Measurements from ENCODE around the gene QRICH2.

- TF ChIP-seq, protein P1, sequence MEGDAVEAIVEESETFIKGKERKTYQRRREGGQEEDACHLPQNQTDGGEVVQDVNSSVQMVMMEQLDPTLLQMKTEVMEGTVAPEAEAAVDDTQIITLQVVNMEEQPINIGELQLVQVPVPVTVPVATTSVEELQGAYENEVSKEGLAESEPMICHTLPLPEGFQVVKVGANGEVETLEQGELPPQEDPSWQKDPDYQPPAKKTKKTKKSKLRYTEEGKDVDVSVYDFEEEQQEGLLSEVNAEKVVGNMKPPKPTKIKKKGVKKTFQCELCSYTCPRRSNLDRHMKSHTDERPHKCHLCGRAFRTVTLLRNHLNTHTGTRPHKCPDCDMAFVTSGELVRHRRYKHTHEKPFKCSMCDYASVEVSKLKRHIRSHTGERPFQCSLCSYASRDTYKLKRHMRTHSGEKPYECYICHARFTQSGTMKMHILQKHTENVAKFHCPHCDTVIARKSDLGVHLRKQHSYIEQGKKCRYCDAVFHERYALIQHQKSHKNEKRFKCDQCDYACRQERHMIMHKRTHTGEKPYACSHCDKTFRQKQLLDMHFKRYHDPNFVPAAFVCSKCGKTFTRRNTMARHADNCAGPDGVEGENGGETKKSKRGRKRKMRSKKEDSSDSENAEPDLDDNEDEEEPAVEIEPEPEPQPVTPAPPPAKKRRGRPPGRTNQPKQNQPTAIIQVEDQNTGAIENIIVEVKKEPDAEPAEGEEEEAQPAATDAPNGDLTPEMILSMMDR (IDR thresholded peaks at IDR 0.05; ENCODE audit: insufficient read depth, low read depth, low read length): no peak
- TF ChIP-seq EZH2 (IDR thresholded peaks at IDR 0.05; ENCODE audit: insufficient read depth, low read length): no peak
These were observed 25.8 kb upstream of the QRICH2 start for GRCh38 chr17:76333673-76334505.

All from astrocyte (in vitro differentiated cells and primary cell).